HG03457 (cell line): ENCODE results near the gene C20orf144.
A peak's percentile ranks its signal among the peaks of the same experiment; 100 is the strongest.

Source experiments
- ATAC-seq: cut with Tn5 transposase; IDR thresholded peaks from one replicate; pipeline ENCODE4 v1.9.1; 2021; ENCODE audit warnings: moderate number of reproducible peaks; ENCODE audit not compliant: unreplicated experiment

C20orf144 gene

GRCh38 chr20:33676121-33676520 is 14.0 kb downstream of the C20orf144 start:
- no peak for ATAC-seq

GRCh38 chr20:33676652-33677645 is 14.8 kb downstream of the C20orf144 start:
- no peak for ATAC-seq

GRCh38 chr20:33677991-33678702 is 16.0 kb downstream of the C20orf144 start:
- ATAC-seq, result no peak

GRCh38 chr20:33679758-33680485 is 17.8 kb downstream of the C20orf144 start:
- ATAC-seq, result peak; percentile 44

GRCh38 chr20:33680686-33681085 is 18.6 kb downstream of the C20orf144 start:
- ATAC-seq, result no peak

- no peak for ATAC-seq
These were observed 19.2 kb downstream of the C20orf144 start for GRCh38 chr20:33681288-33681687.

- no peak for ATAC-seq
These were observed 19.7 kb downstream of the C20orf144 start for GRCh38 chr20:33681728-33682353.

- ATAC-seq, result no peak
These were observed 22.6 kb downstream of the C20orf144 start for GRCh38 chr20:33684533-33685327.

- peak; percentile 18 for ATAC-seq
These were observed 23.4 kb downstream of the C20orf144 start for GRCh38 chr20:33685328-33686099.

- peak; percentile 71 for ATAC-seq
These were observed 24.2 kb downstream of the C20orf144 start, which contains the start of gene E2F1 for GRCh38 chr20:33686100-33686983. Gene E2F1, minus strand, starts transcription at chr20:33686385. Its CDS starts 121 bp downstream, at chr20:33686264.

- ATAC-seq, result no peak
These were observed 24.8 kb downstream of the C20orf144 start for GRCh38 chr20:33686984-33687366.

GRCh38 chr20:33687370-33687915 is 25.3 kb downstream of the C20orf144 start:
- ATAC-seq, result no peak

GRCh38 chr20:33687993-33688937 is 26.1 kb downstream of the C20orf144 start:
- ATAC-seq, result no peak

- no peak for ATAC-seq
These were observed 26.9 kb downstream of the C20orf144 start for GRCh38 chr20:33688938-33689424.

- no peak for ATAC-seq
These were observed 27.4 kb downstream of the C20orf144 start for GRCh38 chr20:33689493-33689892.

- no peak for ATAC-seq
These were observed 27.8 kb downstream of the C20orf144 start for GRCh38 chr20:33689973-33690372.
